Renal cortical epithelial cell (primary cell): Measurements from ENCODE around the gene EHBP1. TPM values are rescaled to one million over a fixed set of nuclear protein-coding genes. Genes with fewer than 3 reads are reported as not detected.
"Not testable (repeated sequence)": the region's sequence is repeated elsewhere in the genome, so short reads cannot be mapped to it uniquely, and the experiment has no call there.

Source experiments
- DNase-seq: peaks from one replicate; pipeline ENCODE4 v3.0.0-alpha.2; 2011; ENCODE audit warnings: low read depth
- total RNA-seq: library from RNA; depleted of rRNA; stranded (reverse); fragments of >200 nt; gene quantifications from 2 replicates; pipeline ENCODE4 v1.2.3, GENCODE V29; 2014

Gene EHBP1
- total RNA-seq, 1 donor from 2014 or later, result 97.9 TPM

GRCh38 chr2:63066838-63067237 is 361.3 kb downstream of the EHBP1 start:
- no peak for DNase-seq

- DNase-seq, result no peak
These were observed 366.2 kb downstream of the EHBP1 start for GRCh38 chr2:63071664-63072063.

GRCh38 chr2:63073994-63074393 is 368.5 kb downstream of the EHBP1 start:
- no peak for DNase-seq

GRCh38 chr2:63074399-63074798 is 368.9 kb downstream of the EHBP1 start:
- DNase-seq, result not testable (repeated sequence)

GRCh38 chr2:63078852-63079606 is 373.5 kb downstream of the EHBP1 start:
- peak; percentile 88 for DNase-seq

GRCh38 chr2:63081404-63081803 is 375.9 kb downstream of the EHBP1 start:
- DNase-seq, result no peak

GRCh38 chr2:63086687-63087086 is 381.2 kb downstream of the EHBP1 start:
- DNase-seq, result no peak

- DNase-seq, result no peak
These were observed 386.9 kb downstream of the EHBP1 start for GRCh38 chr2:63092401-63092800.

- DNase-seq, result no peak
These were observed 387.3 kb downstream of the EHBP1 start for GRCh38 chr2:63092857-63093256.

- DNase-seq, result no peak
These were observed 388.0 kb downstream of the EHBP1 start for GRCh38 chr2:63093502-63093901.

Other genes with a start within 250 kb of the EHBP1 start
- gene TMEM17, start 199.5 kb upstream of the EHBP1 start, total RNA-seq, result 2.4 and 5.0 TPM in 2 replicates